WI38 (cell line): Measurements from ENCODE around the gene CACNA1B.
"Not testable (repeated sequence)": the region's sequence is repeated elsewhere in the genome, so short reads cannot be mapped to it uniquely, and the experiment has no call there.

Experiments used
- H3K4me3 ChIP-seq: 2 replicates; pipeline ENCODE4 v1.5.1; 2011; ENCODE audit warnings: low read depth, mild to moderate bottlenecking, control low read depth, low read length
- CTCF ChIP-seq: IDR thresholded peaks from 2 replicates; pipeline ENCODE4 v1.5.1; 2012; ENCODE audit warnings: low read depth, mild to moderate bottlenecking, control low read depth, low read length

The CACNA1B gene

GRCh38 chr9:137877506-137878122 is at the start of gene CACNA1B:
CACNA1B (plus strand) TSS chr9:137877782; CDS start chr9:137877934, 152 bp downstream.
- H3K4me3 ChIP-seq = not testable (repeated sequence)

DNA sequence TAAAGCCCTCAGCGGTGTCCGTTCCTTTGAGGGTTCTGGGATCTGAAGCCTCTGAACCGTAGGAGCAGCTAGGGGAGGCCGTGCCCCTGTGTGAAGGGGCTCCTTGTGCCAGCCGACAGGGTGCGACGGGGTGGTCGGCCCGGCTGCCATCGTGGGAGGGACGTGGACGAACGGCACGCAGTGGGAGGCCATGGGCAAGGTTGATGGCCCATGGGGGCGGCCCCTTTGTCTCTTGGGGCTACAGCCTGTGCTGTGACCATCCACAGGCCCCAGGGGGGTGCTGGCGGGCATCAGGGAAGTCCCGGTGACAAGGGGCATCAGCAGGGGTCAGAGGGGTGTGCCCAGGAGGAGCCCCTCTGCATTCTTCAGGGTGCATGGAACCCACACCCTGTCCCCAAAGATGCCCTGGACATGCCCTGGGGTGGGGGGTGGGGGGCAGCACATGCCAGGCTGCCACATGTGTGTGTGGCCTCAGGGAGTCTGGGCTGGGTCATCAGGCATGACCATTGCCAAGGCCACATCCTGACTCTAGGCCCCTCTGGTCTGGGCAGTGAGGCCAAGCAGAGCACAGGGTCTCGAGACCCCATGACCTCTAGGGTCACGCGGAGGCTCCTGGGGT is 49.6 kb upstream of the CACNA1B start:
- no peak for TF ChIP-seq CTCF
- H3K4me3 ChIP-seq = no peak overlapping the region

GRCh38 chr9:137828527-137829259 is 48.9 kb upstream of the CACNA1B start:
- TF ChIP-seq CTCF = no peak
- no peak overlapping the region for H3K4me3 ChIP-seq

GRCh38 chr9:137829260-137829996 is 48.2 kb upstream of the CACNA1B start:
- no peak for TF ChIP-seq CTCF
- no peak overlapping the region for H3K4me3 ChIP-seq

- H3K4me3 ChIP-seq = no peak overlapping the region
Measured at GRCh38 chr9:137832191-137832700, 45.3 kb upstream of the CACNA1B start.

GRCh38 chr9:137832830-137833590 is 44.6 kb upstream of the CACNA1B start:
- H3K4me3 ChIP-seq = no peak overlapping the region
- no peak for TF ChIP-seq CTCF

More at GRCh38 chr9:137832191-137832700, 45.3 kb upstream of the CACNA1B start:
- TF ChIP-seq CTCF = no peak
